ENCODE data around the gene BRSK2.
"Not testable (repeated sequence)": the region's sequence is repeated elsewhere in the genome, so short reads cannot be mapped to it uniquely, and the experiment has no call there.

Gene BRSK2

GRCh38 chr11:1410366-1411291, 20.9 kb downstream of the BRSK2 start:
- DNase-seq: no peak

- DNase-seq: no peak
These were observed 21.6 kb downstream of the BRSK2 start for GRCh38 chr11:1411301-1411700.

GRCh38 chr11:1411739-1412138, 22.0 kb downstream of the BRSK2 start:
- DNase-seq: not testable (repeated sequence)

- no peak for DNase-seq
These were observed 22.8 kb downstream of the BRSK2 start for GRCh38 chr11:1412377-1413095.

GRCh38 chr11:1414650-1415049, 24.9 kb downstream of the BRSK2 start:
- DNase-seq: no peak

- DNase-seq: no peak
These were observed 25.9 kb downstream of the BRSK2 start for GRCh38 chr11:1415631-1416030.

GRCh38 chr11:1418192-1418795, 28.6 kb downstream of the BRSK2 start:
- DNase-seq: not testable (repeated sequence)

- DNase-seq: no peak
These were observed 30.1 kb downstream of the BRSK2 start for GRCh38 chr11:1419811-1420210.

- no peak for DNase-seq
These were observed 31.6 kb downstream of the BRSK2 start for GRCh38 chr11:1421291-1421690.

- DNase-seq: no peak
These were observed 32.7 kb downstream of the BRSK2 start for GRCh38 chr11:1422481-1422880.

GRCh38 chr11:1422981-1423380, 33.2 kb downstream of the BRSK2 start:
- DNase-seq: no peak

- DNase-seq: not testable (repeated sequence)
These were observed 33.7 kb downstream of the BRSK2 start for GRCh38 chr11:1423406-1423805.

GRCh38 chr11:1425006-1425405, 35.3 kb downstream of the BRSK2 start:
- no peak for DNase-seq

- DNase-seq: no peak
These were observed 35.7 kb downstream of the BRSK2 start for GRCh38 chr11:1425439-1425838.

GRCh38 chr11:1428762-1429316, 39.1 kb downstream of the BRSK2 start:
- no peak for DNase-seq

GRCh38 chr11:1433568-1433967, 43.8 kb downstream of the BRSK2 start:
- no peak for DNase-seq

GRCh38 chr11:1433977-1434640, 44.4 kb downstream of the BRSK2 start:
- DNase-seq: no peak

GRCh38 chr11:1435479-1435819, 45.7 kb downstream of the BRSK2 start:
- DNase-seq: not testable (repeated sequence)

GRCh38 chr11:1435820-1436467, 46.2 kb downstream of the BRSK2 start:
- DNase-seq: no peak

- no peak for DNase-seq
These were observed 46.8 kb downstream of the BRSK2 start for GRCh38 chr11:1436468-1437039.

GRCh38 chr11:1437500-1437899, 47.8 kb downstream of the BRSK2 start:
- no peak for DNase-seq
